ENCODE results near the gene ADCY1. TPM values are rescaled to one million over a fixed set of nuclear protein-coding genes. Genes with fewer than 3 reads are reported as not detected.

The ADCY1 gene
- total RNA-seq, 1 donor from 2014 or later: 9.9 TPM

- Histone ChIP-seq H3K27me3 (ENCODE audit: control insufficient read depth in 3 of 3, insufficient read depth in 3 of 3, low read length in 3 of 3) (no peaks in the 10 kb centered on the region), H3K4me1 (ENCODE audit: control insufficient read depth in 3 of 3, insufficient read depth in 3 of 3, low read length in 3 of 3) (peaks cover 6 to 14% (median 11%) of the 10 kb centered on the region in 3 donors), H3K36me3 (ENCODE audit: control insufficient read depth in 3 of 3, insufficient read depth in 3 of 3, low read length in 3 of 3) (peaks cover 0 to 7% (median 4%) of the 10 kb centered on the region in 3 donors), H3K4me3 (ENCODE audit: low read length in 3 of 3) (no peak overlapping the region), H3K9ac (ENCODE audit: low read depth in 1 of 3, low read length in 3 of 3) (no peak overlapping the region), H3K27ac (ENCODE audit: low read depth, low read length) (no peak overlapping the region), H3K9me3 (ENCODE audit: control insufficient read depth in 3 of 3, low read length in 3 of 3) (no peaks in the 10 kb centered on the region)
Observed at GRCh38 chr7:45597286-45597984, 23.3 kb downstream of the ADCY1 start.

GRCh38 chr7:45598886-45599520 lies 24.8 kb downstream of the ADCY1 start:
- Histone ChIP-seq H3K36me3 (ENCODE audit: control insufficient read depth in 3 of 3, insufficient read depth in 3 of 3, low read length in 3 of 3) (peaks cover 0 to 4% (median 2%) of the 10 kb centered on the region in 3 donors), H3K27ac (ENCODE audit: low read depth, low read length) (no peak overlapping the region), H3K27me3 (ENCODE audit: control insufficient read depth in 3 of 3, insufficient read depth in 3 of 3, low read length in 3 of 3) (no peaks in the 10 kb centered on the region), H3K4me1 (ENCODE audit: control insufficient read depth in 3 of 3, insufficient read depth in 3 of 3, low read length in 3 of 3) (peaks cover 6 to 14% (median 11%) of the 10 kb centered on the region in 3 donors), H3K4me3 (ENCODE audit: low read length in 3 of 3) (no peak overlapping the region), H3K9me3 (ENCODE audit: control insufficient read depth in 3 of 3, low read length in 3 of 3) (no peaks in the 10 kb centered on the region), H3K9ac (ENCODE audit: low read depth in 1 of 3, low read length in 3 of 3) (no peak overlapping the region)

GRCh38 chr7:45599851-45600706 lies 25.9 kb downstream of the ADCY1 start:
- Histone ChIP-seq H3K4me1 (ENCODE audit: control insufficient read depth in 3 of 3, insufficient read depth in 3 of 3, low read length in 3 of 3) (peaks cover 6 to 14% (median 11%) of the 10 kb centered on the region in 3 donors), H3K27me3 (ENCODE audit: control insufficient read depth in 3 of 3, insufficient read depth in 3 of 3, low read length in 3 of 3) (no peaks in the 10 kb centered on the region), H3K4me3 (ENCODE audit: low read length in 3 of 3) (no peak overlapping the region), H3K9me3 (ENCODE audit: control insufficient read depth in 3 of 3, low read length in 3 of 3) (peaks cover 0 to 2% (median 1%) of the 10 kb centered on the region in 3 donors), H3K9ac (ENCODE audit: low read depth in 1 of 3, low read length in 3 of 3) (peak overlapping the region in 1 of 3 donors; percentile 4), H3K36me3 (ENCODE audit: control insufficient read depth in 3 of 3, insufficient read depth in 3 of 3, low read length in 3 of 3) (peaks cover 0 to 4% (median 2%) of the 10 kb centered on the region in 3 donors), H3K27ac (ENCODE audit: low read depth, low read length) (no peak overlapping the region)

- H3K27me3 ChIP-seq (ENCODE audit: control insufficient read depth in 3 of 3, insufficient read depth in 3 of 3, low read length in 3 of 3): no peaks in the 10 kb centered on the region
- H3K4me1 ChIP-seq (ENCODE audit: control insufficient read depth in 3 of 3, insufficient read depth in 3 of 3, low read length in 3 of 3): peaks cover 6 to 14% (median 11%) of the 10 kb centered on the region in 3 donors
- no peak overlapping the region for H3K4me3 ChIP-seq (ENCODE audit: low read length in 3 of 3)
- H3K36me3 ChIP-seq (ENCODE audit: control insufficient read depth in 3 of 3, insufficient read depth in 3 of 3, low read length in 3 of 3): peaks cover 0 to 4% (median 2%) of the 10 kb centered on the region in 3 donors
- peaks cover 0 to 4% (median 2%) of the 10 kb centered on the region in 3 donors for H3K9me3 ChIP-seq (ENCODE audit: control insufficient read depth in 3 of 3, low read length in 3 of 3)
- H3K9ac ChIP-seq (ENCODE audit: low read depth in 1 of 3, low read length in 3 of 3): no peak overlapping the region
- H3K27ac ChIP-seq (ENCODE audit: low read depth, low read length): no peak overlapping the region
Observed at GRCh38 chr7:45601094-45601493, 26.9 kb downstream of the ADCY1 start.

GRCh38 chr7:45601816-45602540 lies 27.8 kb downstream of the ADCY1 start:
- H3K4me1 ChIP-seq (ENCODE audit: control insufficient read depth in 3 of 3, insufficient read depth in 3 of 3, low read length in 3 of 3): peaks cover 6 to 14% (median 11%) of the 10 kb centered on the region in 3 donors
- H3K27me3 ChIP-seq (ENCODE audit: control insufficient read depth in 3 of 3, insufficient read depth in 3 of 3, low read length in 3 of 3): no peaks in the 10 kb centered on the region
- H3K9ac ChIP-seq (ENCODE audit: low read depth in 1 of 3, low read length in 3 of 3): no peak overlapping the region
- no peak overlapping the region for H3K4me3 ChIP-seq (ENCODE audit: low read length in 3 of 3)
- peaks cover 0 to 4% (median 2%) of the 10 kb centered on the region in 3 donors for H3K9me3 ChIP-seq (ENCODE audit: control insufficient read depth in 3 of 3, low read length in 3 of 3)
- peaks cover 0 to 2% (median 0%) of the 10 kb centered on the region in 3 donors for H3K36me3 ChIP-seq (ENCODE audit: control insufficient read depth in 3 of 3, insufficient read depth in 3 of 3, low read length in 3 of 3)
- no peak overlapping the region for H3K27ac ChIP-seq (ENCODE audit: low read depth, low read length)

- no peaks in the 10 kb centered on the region for H3K27me3 ChIP-seq (ENCODE audit: control insufficient read depth in 3 of 3, insufficient read depth in 3 of 3, low read length in 3 of 3)
- H3K9me3 ChIP-seq (ENCODE audit: control insufficient read depth in 3 of 3, low read length in 3 of 3): peaks cover 3 to 5% (median 4%) of the 10 kb centered on the region in 3 donors
- H3K4me1 ChIP-seq (ENCODE audit: control insufficient read depth in 3 of 3, insufficient read depth in 3 of 3, low read length in 3 of 3): peaks cover 0 to 2% (median 2%) of the 10 kb centered on the region in 3 donors
- H3K4me3 ChIP-seq (ENCODE audit: low read length in 3 of 3): no peak overlapping the region
- H3K9ac ChIP-seq (ENCODE audit: low read depth in 1 of 3, low read length in 3 of 3): no peak overlapping the region
- H3K36me3 ChIP-seq (ENCODE audit: control insufficient read depth in 3 of 3, insufficient read depth in 3 of 3, low read length in 3 of 3): no peaks in the 10 kb centered on the region
- H3K27ac ChIP-seq (ENCODE audit: low read depth, low read length): no peak overlapping the region
Observed at GRCh38 chr7:45606050-45606449, 31.9 kb downstream of the ADCY1 start.

- H3K36me3 ChIP-seq (ENCODE audit: control insufficient read depth in 3 of 3, insufficient read depth in 3 of 3, low read length in 3 of 3): peaks cover 0 to 3% (median 0%) of the 10 kb centered on the region in 3 donors
- H3K27ac ChIP-seq (ENCODE audit: low read depth, low read length): no peak overlapping the region
- no peak overlapping the region for H3K4me3 ChIP-seq (ENCODE audit: low read length in 3 of 3)
- no peaks in the 10 kb centered on the region for H3K4me1 ChIP-seq (ENCODE audit: control insufficient read depth in 3 of 3, insufficient read depth in 3 of 3, low read length in 3 of 3)
- no peak overlapping the region for H3K9ac ChIP-seq (ENCODE audit: low read depth in 1 of 3, low read length in 3 of 3)
- no peaks in the 10 kb centered on the region for H3K27me3 ChIP-seq (ENCODE audit: control insufficient read depth in 3 of 3, insufficient read depth in 3 of 3, low read length in 3 of 3)
- H3K9me3 ChIP-seq (ENCODE audit: control insufficient read depth in 3 of 3, low read length in 3 of 3): peaks cover 4 to 5% (median 5%) of the 10 kb centered on the region in 3 donors
Observed at GRCh38 chr7:45606931-45607330, 32.8 kb downstream of the ADCY1 start.

- Histone ChIP-seq H3K27me3 (ENCODE audit: control insufficient read depth in 3 of 3, insufficient read depth in 3 of 3, low read length in 3 of 3) (no peaks in the 10 kb centered on the region), H3K27ac (ENCODE audit: low read depth, low read length) (no peak overlapping the region), H3K36me3 (ENCODE audit: control insufficient read depth in 3 of 3, insufficient read depth in 3 of 3, low read length in 3 of 3) (peaks cover 5 to 6% (median 6%) of the 10 kb centered on the region in 3 donors), H3K4me3 (ENCODE audit: low read length in 3 of 3) (no peak overlapping the region), H3K9me3 (ENCODE audit: control insufficient read depth in 3 of 3, low read length in 3 of 3) (peaks cover 5 to 11% (median 8%) of the 10 kb centered on the region in 3 donors), H3K4me1 (ENCODE audit: control insufficient read depth in 3 of 3, insufficient read depth in 3 of 3, low read length in 3 of 3) (no peaks in the 10 kb centered on the region), H3K9ac (ENCODE audit: low read depth in 1 of 3, low read length in 3 of 3) (no peak overlapping the region)
Observed at GRCh38 chr7:45609180-45609579, 35.0 kb downstream of the ADCY1 start.

GRCh38 chr7:45610019-45610418 lies 35.9 kb downstream of the ADCY1 start:
- Histone ChIP-seq H3K4me1 (ENCODE audit: control insufficient read depth in 3 of 3, insufficient read depth in 3 of 3, low read length in 3 of 3) (no peaks in the 10 kb centered on the region), H3K27me3 (ENCODE audit: control insufficient read depth in 3 of 3, insufficient read depth in 3 of 3, low read length in 3 of 3) (no peaks in the 10 kb centered on the region), H3K36me3 (ENCODE audit: control insufficient read depth in 3 of 3, insufficient read depth in 3 of 3, low read length in 3 of 3) (peaks cover 5 to 6% (median 6%) of the 10 kb centered on the region in 3 donors), H3K9ac (ENCODE audit: low read depth in 1 of 3, low read length in 3 of 3) (no peak overlapping the region), H3K27ac (ENCODE audit: low read depth, low read length) (no peak overlapping the region), H3K4me3 (ENCODE audit: low read length in 3 of 3) (no peak overlapping the region), H3K9me3 (ENCODE audit: control insufficient read depth in 3 of 3, low read length in 3 of 3) (peaks cover 3 to 10% (median 8%) of the 10 kb centered on the region in 3 donors)
